ENCODE measurements around the gene TBC1D14. TPM values are rescaled to one million over a fixed set of nuclear protein-coding genes. Genes with fewer than 3 reads are reported as not detected.
A peak's percentile ranks its signal among the peaks of the same experiment; 100 is the strongest.

TBC1D14 gene
- total and polyA plus RNA-seq, 2 of the 8 experiments (the other 6 are each of a cell fraction or from before 2014, with no cell fraction given): 45.6 to 48.2 TPM

- Histone ChIP-seq H2AK5ac (ENCODE audit: low read depth, low read length) (no peak overlapping the region), H3K9ac (replicated peaks in 1 of 4; ENCODE audit: extremely low read depth in 1 of 4, low read depth in 3 of 4, low read length in 3 of 4) (no peak overlapping the region), H3K36me3 (ENCODE audit: control insufficient read depth in 2 of 4, insufficient read depth in 4 of 4, low read length in 3 of 4) (no peaks in the 10 kb centered on the region), H2AFZ (ENCODE audit: low read length) (no peak overlapping the region), H2BK15ac (ENCODE audit: low read length) (no peak overlapping the region), H3K23me2 (ENCODE audit: low read depth, low read length) (peaks cover 13% of the 10 kb centered on the region; the same call in 1 of the 2 replicates), H3K4me1 (replicated peaks in 1 of 4; ENCODE audit: control insufficient read depth in 3 of 4, insufficient read depth in 4 of 4, low read length in 3 of 4) (peaks cover 0 to 14% (median 8%) of the 10 kb centered on the region in 4 experiments; a peak in 5 of 7 replicates), H4K5ac (ENCODE audit: insufficient read length, low read depth, low read length) (no peak overlapping the region), H3K56ac (replicated peaks; ENCODE audit: insufficient read length, low read depth, low read length) (no peak overlapping the region), H2BK12ac (ENCODE audit: low read depth, low read length) (no peak overlapping the region), H3K4me2 (ENCODE audit: insufficient read depth in 1 of 2, low read depth in 2 of 2, low read length in 2 of 2) (peak overlapping the region; percentile 71 to 98), H3K4ac (replicated peaks; ENCODE audit: insufficient read length, low read depth, low read length) (no peak overlapping the region), H3K79me1 (ENCODE audit: low read depth, low read length) (peaks cover 24% of the 10 kb centered on the region), H2BK120ac (replicated peaks; ENCODE audit: low read depth, low read length) (no peak overlapping the region), H3K4me3 (ENCODE audit: extremely low read depth in 1 of 4, insufficient read depth in 2 of 4, low read depth in 3 of 4, low read length in 4 of 4) (peak overlapping the region; percentile 27 to 78 (median 66)), H3K27me3 (replicated peaks in 1 of 4; ENCODE audit: control insufficient read depth in 3 of 4, extremely low read depth in 1 of 4, insufficient read depth in 3 of 4, low read length in 3 of 4) (peaks cover 11 to 29% (median 20%) of the 10 kb centered on the region in 4 experiments), H3K14ac (ENCODE audit: insufficient read length) (no peak overlapping the region), H4K8ac (ENCODE audit: extremely low read depth, insufficient read depth, low read length) (peak overlapping the region; percentile 72), H4K91ac (replicated peaks; ENCODE audit: insufficient read length, low read length) (no peak overlapping the region), H3K27ac (ENCODE audit: low read depth, low read length) (no peak overlapping the region), H3K79me2 (ENCODE audit: control insufficient read depth in 1 of 2, insufficient read depth in 2 of 2, low read length in 2 of 2) (peaks cover 3 to 32% of the 10 kb centered on the region in 2 experiments; a peak in 3 of 4 replicates), H2BK20ac (ENCODE audit: low read length) (no peak overlapping the region), H4K20me1 (replicated peaks in 1 of 2; ENCODE audit: control insufficient read depth in 1 of 2, insufficient read depth in 2 of 2, low read length in 2 of 2) (peaks cover 3 to 25% of the 10 kb centered on the region in 2 experiments), H3K18ac (ENCODE audit: extremely low read depth, low read length) (no peak overlapping the region), H2BK5ac (ENCODE audit: low read depth, low read length) (no peak overlapping the region), H3K9me3 (ENCODE audit: insufficient read depth in 2 of 2, low read depth in 1 of 2, low read length in 1 of 2) (no peaks in the 10 kb centered on the region), H3K23ac (ENCODE audit: insufficient read length) (no peak overlapping the region)
- DNase-seq (ENCODE audit: low read depth in 1 of 2, low spot score in 2 of 2) (no peak), FAIRE-seq (no peak)
- POLR2A ChIA-PET (ENCODE audit: partially characterized antibody): interaction anchor here (0.9 to 1.3 kb wide), 2 partner anchors 12 to 157 kb away, joined by 3 read pairs; no protein-coding TSS in a partner anchor
- CTCF ChIA-PET (ENCODE audit: partially characterized antibody): interaction anchor here (0.6 to 9.7 kb wide), 13 partner anchors 7 to 135 kb away, joined by 3 to 108 read pairs (median 4); partner anchors contain the start of gene GRPEL1
- 42% methylated on average over 36 of the region's 42 CpGs; no CpG with 5 or more reads in 1 of the 2 experiments for WGBS, 2 experiments (ENCODE audit: extremely low coverage in 1 of 2, insufficient coverage in 1 of 2, insufficient read length in 1 of 2, insufficient replicate concordance in 2 of 2, low coverage in 1 of 2, low lambda C conversion rate in 2 of 2, missing lambda C conversion rate in 1 of 2)
- no peak for TF ChIP-seq CHD1 (IDR thresholded peaks at IDR 0.05; ENCODE audit: low read depth, low read length)
- TF ChIP-seq JUN (IDR thresholded peaks at IDR 0.05; ENCODE audit: low read depth, low read length): no peak
- TF ChIP-seq GABPA (IDR thresholded peaks at IDR 0.05; ENCODE audit: borderline replicate concordance, insufficient read depth, low read length): no peak
- TF ChIP-seq EZH2 (IDR thresholded peaks at IDR 0.05; ENCODE audit: low read depth, low read length, severe bottlenecking): peak; percentile 60
- TF ChIP-seq HDAC2 (IDR thresholded peaks at IDR 0.05; ENCODE audit: borderline replicate concordance in 1 of 2, low read depth in 2 of 2, low read length in 2 of 2): 0 out of 4 replicates have a peak, but pooled peaks of 1 of the 2 experiments have one; percentile 18
- no peak for TF ChIP-seq ZNF274 (IDR thresholded peaks at IDR 0.05; ENCODE audit: borderline replicate concordance, extremely low read depth, low read length)
- no peak for TF ChIP-seq SIRT6 (IDR thresholded peaks at IDR 0.05; ENCODE audit: low read length)
- TF ChIP-seq POLR2AphosphoS5 (IDR thresholded peaks at IDR 0.05; ENCODE audit: low read depth, low read length): no peak
- peak; percentile 61; the same call in 1 of the 2 replicates for TF ChIP-seq SUZ12 (IDR thresholded peaks at IDR 0.05; ENCODE audit: low read length)
- TF ChIP-seq KDM1A (IDR thresholded peaks at IDR 0.05; ENCODE audit: borderline replicate concordance, low read length): no peak
- TF ChIP-seq KDM4A (IDR thresholded peaks at IDR 0.05; ENCODE audit: low read depth, low read length, severe bottlenecking): peak; percentile 58
- TF ChIP-seq CBX5 (IDR thresholded peaks at IDR 0.05; ENCODE audit: low read depth, low read length): no peak
These were observed 132.3 kb downstream of the TBC1D14 start for GRCh38 chr4:7041801-7042502.
